Suprapubic skin (tissue), 4 donors: ENCODE data around the gene RAB11A. TPM values are rescaled to one million over a fixed set of nuclear protein-coding genes. Genes with fewer than 3 reads are reported as not detected.

Source experiments
- DNase-seq, 2 donors: peaks; one replicate each; pipeline ENCODE4 v3.0.0-alpha.2; 2019; ENCODE audit warnings: low spot score in 2 of 2
- H3K27ac ChIP-seq: fragments of 200-600 bp; sonication (generic); one replicate; pipeline ENCODE4 v1.5.1; 2019
- H3K27me3 ChIP-seq: fragments of 200-600 bp; sonication (generic); one replicate; pipeline ENCODE4 v1.5.1; 2019
- H3K36me3 ChIP-seq: fragments of 200-600 bp; sonication (generic); one replicate; pipeline ENCODE4 v1.5.1; 2019
- H3K4me1 ChIP-seq: fragments of 200-600 bp; sonication (generic); one replicate; pipeline ENCODE4 v1.5.1; 2019
- H3K4me3 ChIP-seq: fragments of 200-600 bp; sonication (generic); one replicate; pipeline ENCODE4 v1.5.1; 2019; ENCODE audit warnings: mild to moderate bottlenecking
- H3K9me3 ChIP-seq: fragments of 200-600 bp; sonication (generic); one replicate; pipeline ENCODE4 v1.5.1; 2019
- CTCF ChIP-seq, 2 donors: fragments of 200-600 bp in 1 of 2; fragments of 450-650 bp in 1 of 2; sonication (generic) in 1 of 2; IDR thresholded peaks; one replicate each; pipeline ENCODE4 v1.5.1; 2016 to 2019; ENCODE audit warnings: antibody characterized with exemption in 2 of 2, mild to moderate bottlenecking in 1 of 2, moderate library complexity in 1 of 2
- EP300 ChIP-seq: sonication (generic); formaldehyde crosslinking; IDR thresholded peaks from one replicate; pipeline ENCODE4 v1.6.1; 2017; ENCODE audit warnings: antibody characterized with exemption
- POLR2A ChIP-seq, 2 donors: fragments of 450-650 bp; IDR thresholded peaks; one replicate each; pipeline ENCODE4 v1.6.1; 2017; ENCODE audit warnings: antibody characterized with exemption in 2 of 2, mild to moderate bottlenecking in 2 of 2, moderate library complexity in 2 of 2
- POLR2AphosphoS5 ChIP-seq, 3 donors: sonication (generic); formaldehyde crosslinking; IDR thresholded peaks; one replicate each; pipeline ENCODE4 v1.6.1; 2017; ENCODE audit warnings: antibody characterized with exemption in 3 of 3
- WGBS: methylation state at CpG from one replicate; pipeline ENCODE4 v1.1.5; 2018; 5-methylcytosine and 5-hydroxymethylcytosine counted together
- total RNA-seq, 4 donors: library from RNA; depleted of rRNA; stranded (reverse); fragments of >200 nt; gene quantifications; one replicate each; pipeline ENCODE4 v1.1.0, GENCODE V29; 2016

The RAB11A gene
- total RNA-seq, 4 donors from 2014 or later: 150 to 650 (median 425) TPM

DNA sequence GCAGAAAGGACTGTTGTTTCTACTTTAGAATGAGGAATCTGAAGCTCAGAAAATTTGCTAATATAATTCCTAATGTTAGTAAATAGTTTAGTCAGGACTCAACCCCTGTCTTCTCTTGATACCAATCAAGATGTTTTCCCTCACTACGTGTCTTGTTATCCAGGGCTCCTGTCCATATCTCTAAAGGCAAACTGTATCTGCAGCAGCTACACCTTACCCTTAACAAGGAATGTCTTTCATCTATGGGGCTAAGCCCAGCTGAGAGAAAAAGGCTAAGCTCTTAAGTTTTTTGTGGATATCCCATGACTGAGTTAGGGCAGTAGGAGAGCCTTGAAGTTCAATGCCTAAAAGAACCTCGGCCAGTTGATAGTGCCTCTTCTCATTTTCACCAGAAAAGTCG, 32.5 kb downstream of the RAB11A start:
- TF ChIP-seq CTCF (IDR thresholded peaks at IDR 0.05) (no peak), POLR2A (IDR thresholded peaks at IDR 0.05) (no peak), POLR2AphosphoS5 (IDR thresholded peaks at IDR 0.05) (no peak), EP300 (no peak)

DNA sequence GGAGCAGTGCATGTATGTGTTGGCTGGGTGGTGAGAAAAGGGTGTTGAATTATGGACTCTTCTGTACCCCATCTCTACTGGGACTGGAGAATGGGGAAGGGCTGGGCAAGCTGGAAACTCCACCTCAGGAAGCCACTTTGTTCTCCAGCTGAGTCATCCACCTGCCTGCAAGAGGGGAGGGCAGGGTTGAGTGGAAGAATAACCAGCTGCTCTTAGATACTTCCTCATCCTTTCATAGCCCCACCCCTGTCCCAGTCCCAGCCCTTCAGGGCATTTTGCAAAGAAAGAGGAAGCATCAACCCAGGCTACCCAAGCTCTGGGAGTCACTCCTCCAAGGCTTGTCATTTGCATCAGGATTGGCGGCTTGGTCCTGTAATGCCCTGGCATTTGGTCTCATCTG, 33.1 kb downstream of the RAB11A start:
- 20% methylated on average over 1 of the region's 1 CpG for WGBS
- H3K27ac ChIP-seq: no peak overlapping the region

More for the DNA sequence above, 32.5 kb downstream of the RAB11A start:
- WGBS: 86% methylated on average over 3 of the region's 3 CpGs
- no peak overlapping the region for H3K4me3 ChIP-seq
- DNase-seq: no peak
- H3K9me3 ChIP-seq: no peaks in the 10 kb centered on the region
- no peaks in the 10 kb centered on the region for H3K27me3 ChIP-seq
- H3K4me1 ChIP-seq: peaks cover 38% of the 10 kb centered on the region
- peaks cover 31% of the 10 kb centered on the region for H3K36me3 ChIP-seq
- peak overlapping the region; percentile 2 for H3K27ac ChIP-seq

DNA sequence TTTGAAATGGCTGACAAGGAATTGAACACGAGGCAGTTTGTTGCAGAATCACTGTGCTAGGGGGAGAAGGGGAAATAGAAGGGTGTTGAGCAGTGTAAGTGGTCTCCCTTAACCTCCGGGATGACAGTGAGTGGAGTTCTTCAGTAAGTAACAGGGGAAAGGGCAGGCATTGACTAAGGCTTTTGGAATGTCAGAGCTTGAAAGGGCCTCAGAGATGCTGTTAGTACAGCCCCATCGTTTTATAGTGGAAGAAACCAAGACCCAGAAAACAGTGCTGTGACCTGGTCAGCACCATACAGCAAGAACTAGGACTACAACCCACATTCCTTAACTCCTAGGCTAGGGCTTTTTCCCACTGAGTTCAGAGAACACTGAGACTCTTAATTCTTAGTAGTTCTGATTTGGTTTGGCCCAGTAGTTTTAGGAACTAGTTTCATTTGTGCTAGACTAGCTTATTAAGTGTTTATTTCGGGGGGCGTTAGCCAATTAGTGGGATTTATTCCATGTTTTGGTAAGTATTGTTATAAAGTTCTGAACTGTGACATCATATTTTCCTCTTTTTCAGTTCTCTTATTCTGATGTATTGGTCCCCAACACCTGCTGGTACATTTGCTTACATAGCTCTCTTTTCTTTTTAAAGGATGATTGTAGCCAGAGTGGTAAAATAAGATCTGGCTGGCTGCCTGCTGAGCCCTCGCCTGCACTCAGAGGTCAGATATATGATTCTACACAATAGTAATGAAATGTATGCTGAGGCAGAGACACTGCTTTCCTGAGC, 34.2 kb downstream of the RAB11A start:
- peaks cover 42% of the 10 kb centered on the region for H3K4me1 ChIP-seq
- DNase-seq: no peak
- TF ChIP-seq CTCF (IDR thresholded peaks at IDR 0.05): no peak
- TF ChIP-seq POLR2AphosphoS5 (IDR thresholded peaks at IDR 0.05): no peak
- no peak for TF ChIP-seq EP300
- no peak for TF ChIP-seq POLR2A (IDR thresholded peaks at IDR 0.05)
- no peaks in the 10 kb centered on the region for H3K9me3 ChIP-seq
- H3K27me3 ChIP-seq: no peaks in the 10 kb centered on the region
- H3K27ac ChIP-seq: no peak overlapping the region
- H3K4me3 ChIP-seq: no peak overlapping the region
- 87% methylated on average over 6 of the region's 6 CpGs for WGBS
- peaks cover 35% of the 10 kb centered on the region for H3K36me3 ChIP-seq

More for the DNA sequence above, 33.1 kb downstream of the RAB11A start:
- H3K4me1 ChIP-seq: peaks cover 42% of the 10 kb centered on the region
- TF ChIP-seq EP300 (no peak), POLR2AphosphoS5 (IDR thresholded peaks at IDR 0.05) (peak in 1 of 3 donors; percentile 4)
- no peaks in the 10 kb centered on the region for H3K27me3 ChIP-seq
- no peaks in the 10 kb centered on the region for H3K9me3 ChIP-seq
- no peak overlapping the region for H3K4me3 ChIP-seq
- H3K36me3 ChIP-seq: peaks cover 35% of the 10 kb centered on the region
- peak in 1 of 2 donors; percentile 76 for DNase-seq

DNA sequence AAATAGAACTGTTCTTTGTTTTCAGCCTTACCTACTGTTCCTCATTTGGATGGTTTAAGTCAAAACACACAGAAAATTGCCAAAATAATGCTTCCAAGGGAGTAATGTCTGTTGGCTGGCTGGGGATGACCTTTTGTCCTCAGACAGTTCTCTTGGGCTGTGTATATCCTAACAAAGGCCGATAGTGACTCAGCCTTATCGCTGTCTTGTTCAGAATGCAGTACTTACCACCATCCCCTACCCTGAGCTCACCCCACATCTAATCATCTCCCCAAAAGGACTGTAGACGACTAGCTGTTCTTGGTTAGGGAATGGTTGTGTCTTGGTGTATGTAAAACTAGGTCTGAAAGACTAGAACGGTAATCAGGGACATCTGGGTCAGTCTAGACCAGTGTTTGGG, 35.0 kb downstream of the RAB11A start:
- Histone ChIP-seq H3K36me3 (peaks cover 31% of the 10 kb centered on the region), H3K9me3 (no peaks in the 10 kb centered on the region), H3K4me3 (no peak overlapping the region), H3K27ac (peak overlapping the region; percentile 39), H3K4me1 (peaks cover 42% of the 10 kb centered on the region), H3K27me3 (no peaks in the 10 kb centered on the region)
- DNase-seq: no peak
- TF ChIP-seq CTCF (IDR thresholded peaks at IDR 0.05): no peak
- no peak for TF ChIP-seq EP300
- TF ChIP-seq POLR2AphosphoS5 (IDR thresholded peaks at IDR 0.05): no peak
- no peak for TF ChIP-seq POLR2A (IDR thresholded peaks at IDR 0.05)
- WGBS: 84% methylated on average over 4 of the region's 4 CpGs

DNA sequence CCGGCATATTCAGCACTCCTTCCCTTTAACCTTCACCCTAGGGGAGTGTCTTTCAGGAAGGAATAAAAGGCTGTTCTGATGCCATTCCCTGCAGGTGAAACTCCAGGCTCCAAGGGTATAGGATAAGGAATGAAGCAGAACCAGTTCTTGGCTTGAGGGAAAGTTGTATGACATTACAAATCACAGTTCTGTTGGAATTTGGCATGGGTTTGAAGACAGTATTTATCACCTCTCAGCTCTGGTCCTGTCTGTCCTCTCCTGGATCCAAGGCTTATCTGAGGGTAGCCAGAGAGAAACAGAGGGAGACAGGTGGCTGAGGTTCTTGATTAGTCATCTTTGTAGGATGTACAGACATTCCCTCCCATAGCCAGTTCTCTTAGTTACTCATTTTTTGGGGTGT, 37.1 kb downstream of the RAB11A start:
- Histone ChIP-seq H3K36me3 (peaks cover 32% of the 10 kb centered on the region), H3K9me3 (no peaks in the 10 kb centered on the region), H3K27me3 (no peaks in the 10 kb centered on the region), H3K4me3 (no peak overlapping the region), H3K4me1 (peaks cover 35% of the 10 kb centered on the region), H3K27ac (no peak overlapping the region)
- no peak for TF ChIP-seq CTCF (IDR thresholded peaks at IDR 0.05)
- no peak for TF ChIP-seq EP300
- no peak for TF ChIP-seq POLR2AphosphoS5 (IDR thresholded peaks at IDR 0.05)
- TF ChIP-seq POLR2A (IDR thresholded peaks at IDR 0.05): no peak
- no peak for DNase-seq
- 59% methylated on average over 1 of the region's 1 CpG for WGBS
